ENCODE measurements around the gene CEACAM6.

- TF ChIP-seq CTCF (IDR thresholded peaks at IDR 0.05) (no peak), POLR2A (IDR thresholded peaks at IDR 0.05) (no peak)
Observed at GRCh38 chr19:41787055-41787454, 31.7 kb downstream of the CEACAM6 start.
